ENCODE measurements around the gene CCDC150. TPM values are rescaled to one million over a fixed set of nuclear protein-coding genes. Genes with fewer than 3 reads are reported as not detected.
"Not testable (repeated sequence)": the region's sequence is repeated elsewhere in the genome, so short reads cannot be mapped to it uniquely, and the experiment has no call there.

Gene CCDC150
- total RNA-seq, 1 donor from 2014 or later = 3.5 TPM

- Histone ChIP-seq H3K4me3 (ENCODE audit: low read depth, low read length) (no peak overlapping the region), H3K27me3 (ENCODE audit: control insufficient read depth, insufficient read depth, low read length) (no peaks in the 10 kb centered on the region), H3K36me3 (ENCODE audit: control insufficient read depth, insufficient read depth, low read length) (no peaks in the 10 kb centered on the region)
- no peak for DNase-seq (ENCODE audit: low read depth)
- TF ChIP-seq CTCF (IDR thresholded peaks at IDR 0.05; ENCODE audit: insufficient read depth, low read length, poor library complexity, severe bottlenecking) = no peak
Observed at GRCh38 chr2:196697825-196698224, 58.3 kb downstream of the CCDC150 start.

GRCh38 chr2:196702641-196703040, 63.1 kb downstream of the CCDC150 start:
- Histone ChIP-seq H3K4me3 (ENCODE audit: low read depth, low read length) (no peak overlapping the region), H3K27me3 (ENCODE audit: control insufficient read depth, insufficient read depth, low read length) (no peaks in the 10 kb centered on the region), H3K36me3 (ENCODE audit: control insufficient read depth, insufficient read depth, low read length) (no peaks in the 10 kb centered on the region)
- no peak for TF ChIP-seq CTCF (IDR thresholded peaks at IDR 0.05; ENCODE audit: insufficient read depth, low read length, poor library complexity, severe bottlenecking)
- no peak for DNase-seq (ENCODE audit: low read depth)

- DNase-seq (ENCODE audit: low read depth) = no peak
- H3K4me3 ChIP-seq (ENCODE audit: low read depth, low read length) = no peak overlapping the region
- H3K36me3 ChIP-seq (ENCODE audit: control insufficient read depth, insufficient read depth, low read length) = no peaks in the 10 kb centered on the region
- no peaks in the 10 kb centered on the region for H3K27me3 ChIP-seq (ENCODE audit: control insufficient read depth, insufficient read depth, low read length)
- TF ChIP-seq CTCF (IDR thresholded peaks at IDR 0.05; ENCODE audit: insufficient read depth, low read length, poor library complexity, severe bottlenecking) = no peak
Observed at GRCh38 chr2:196703695-196704094, 64.2 kb downstream of the CCDC150 start.

GRCh38 chr2:196710056-196710455, 70.5 kb downstream of the CCDC150 start:
- DNase-seq (ENCODE audit: low read depth); H3K4me3 ChIP-seq (ENCODE audit: low read depth, low read length); H3K36me3 ChIP-seq (ENCODE audit: control insufficient read depth, insufficient read depth, low read length); H3K27me3 ChIP-seq (ENCODE audit: control insufficient read depth, insufficient read depth, low read length): not testable (repeated sequence)

GRCh38 chr2:196711625-196712024, 72.1 kb downstream of the CCDC150 start:
- TF ChIP-seq CTCF (IDR thresholded peaks at IDR 0.05; ENCODE audit: insufficient read depth, low read length, poor library complexity, severe bottlenecking) = no peak
- Histone ChIP-seq H3K4me3 (ENCODE audit: low read depth, low read length) (no peak overlapping the region), H3K27me3 (ENCODE audit: control insufficient read depth, insufficient read depth, low read length) (no peaks in the 10 kb centered on the region), H3K36me3 (ENCODE audit: control insufficient read depth, insufficient read depth, low read length) (no peaks in the 10 kb centered on the region)
- DNase-seq (ENCODE audit: low read depth) = no peak

GRCh38 chr2:196712867-196713266, 73.4 kb downstream of the CCDC150 start:
- Histone ChIP-seq H3K36me3 (ENCODE audit: control insufficient read depth, insufficient read depth, low read length) (no peaks in the 10 kb centered on the region), H3K27me3 (ENCODE audit: control insufficient read depth, insufficient read depth, low read length) (no peaks in the 10 kb centered on the region), H3K4me3 (ENCODE audit: low read depth, low read length) (no peak overlapping the region)
- no peak for TF ChIP-seq CTCF (IDR thresholded peaks at IDR 0.05; ENCODE audit: insufficient read depth, low read length, poor library complexity, severe bottlenecking)
- no peak for DNase-seq (ENCODE audit: low read depth)

Measured in kidney epithelial cell (primary cell).